Measurements from ENCODE around the gene ANKS1B.
A peak's percentile ranks its signal among the peaks of the same experiment; 100 is the strongest.

The ANKS1B gene

GRCh38 chr12:98783420-98783819, 1201.3 kb downstream of the ANKS1B start:
- Histone ChIP-seq H3K27me3 (replicated peaks) (no peaks in the 10 kb centered on the region), H3K27ac (no peak overlapping the region), H3K4me3 (ENCODE audit: low read depth, low read length) (no peak overlapping the region), H3K36me3 (replicated peaks) (no peaks in the 10 kb centered on the region)
- no peak for DNase-seq
- TF ChIP-seq CTCF (IDR thresholded peaks at IDR 0.05; ENCODE audit: low read depth, low read length, missing control alignments): no peak
- in situ Hi-C loops (cut with HindIII; ENCODE audit: low pct_ligation_motif_present, low sequenced_read_pairs): no loop called here

GRCh38 chr12:98780261-98780660, 1204.5 kb downstream of the ANKS1B start:
- DNase-seq: peak; percentile 4
- Histone ChIP-seq H3K36me3 (replicated peaks) (no peaks in the 10 kb centered on the region), H3K27ac (no peak overlapping the region), H3K27me3 (replicated peaks) (no peaks in the 10 kb centered on the region), H3K4me3 (ENCODE audit: low read depth, low read length) (no peak overlapping the region)
- in situ Hi-C loops (cut with HindIII; ENCODE audit: low pct_ligation_motif_present, low sequenced_read_pairs): no loop called here
- no peak for TF ChIP-seq CTCF (IDR thresholded peaks at IDR 0.05; ENCODE audit: low read depth, low read length, missing control alignments)

GRCh38 chr12:98772818-98773217, 1211.9 kb downstream of the ANKS1B start:
- Histone ChIP-seq H3K27me3 (replicated peaks) (no peaks in the 10 kb centered on the region), H3K36me3 (replicated peaks) (no peaks in the 10 kb centered on the region), H3K4me3 (ENCODE audit: low read depth, low read length) (no peak overlapping the region), H3K27ac (no peak overlapping the region)
- no peak for DNase-seq
- in situ Hi-C loops (cut with HindIII; ENCODE audit: low pct_ligation_motif_present, low sequenced_read_pairs): no loop called here
- TF ChIP-seq CTCF (IDR thresholded peaks at IDR 0.05; ENCODE audit: low read depth, low read length, missing control alignments): no peak

- in situ Hi-C loops (cut with HindIII; ENCODE audit: low pct_ligation_motif_present, low sequenced_read_pairs): no loop called here
- no peak for TF ChIP-seq CTCF (IDR thresholded peaks at IDR 0.05; ENCODE audit: low read depth, low read length, missing control alignments)
- Histone ChIP-seq H3K27ac (no peak overlapping the region), H3K27me3 (replicated peaks) (no peaks in the 10 kb centered on the region), H3K4me3 (ENCODE audit: low read depth, low read length) (no peak overlapping the region), H3K36me3 (replicated peaks) (no peaks in the 10 kb centered on the region)
- no peak for DNase-seq
Observed at GRCh38 chr12:98771811-98772752, 1212.7 kb downstream of the ANKS1B start.

- no peak for TF ChIP-seq CTCF (IDR thresholded peaks at IDR 0.05; ENCODE audit: low read depth, low read length, missing control alignments)
- in situ Hi-C loops (cut with HindIII; ENCODE audit: low pct_ligation_motif_present, low sequenced_read_pairs): no loop called here
- no peak overlapping the region for H3K4me3 ChIP-seq (ENCODE audit: low read depth, low read length)
- no peak overlapping the region for H3K27ac ChIP-seq
- H3K27me3 ChIP-seq (replicated peaks): no peaks in the 10 kb centered on the region
- H3K36me3 ChIP-seq (replicated peaks): no peaks in the 10 kb centered on the region
- no peak for DNase-seq
Observed at GRCh38 chr12:98770230-98770629, 1214.5 kb downstream of the ANKS1B start.

Measured in brain microvascular endothelial cell (primary cell).